GM20431 (cell line): Measurements from ENCODE around the gene MYH11.

ENCODE experiments used
- in situ Hi-C: fragments of 300-500 bp; cut with MseI, MboI; formaldehyde crosslinking; loops from one replicate; pipeline ENCODE4 v1.15.0; 2020; ENCODE audit warnings: low sequenced_read_pairs; ENCODE audit not compliant: unreplicated experiment

Gene MYH11

GRCh38 chr16:15765880-15766279 lies 90.9 kb downstream of the MYH11 start:
- in situ Hi-C loops = loop anchor here (10.0 kb wide), 1 partner anchor 359 kb away; no protein-coding TSS in a partner anchor

- in situ Hi-C loops = loop anchor here (10.0 kb wide), 1 partner anchor 360 kb away; no protein-coding TSS in a partner anchor
Measured at GRCh38 chr16:15765116-15765515, 91.7 kb downstream of the MYH11 start.

- in situ Hi-C loops = loop anchor here (10.0 kb wide), 1 partner anchor 361 kb away; no protein-coding TSS in a partner anchor
Measured at GRCh38 chr16:15764112-15764511, 92.7 kb downstream of the MYH11 start.

DNA sequence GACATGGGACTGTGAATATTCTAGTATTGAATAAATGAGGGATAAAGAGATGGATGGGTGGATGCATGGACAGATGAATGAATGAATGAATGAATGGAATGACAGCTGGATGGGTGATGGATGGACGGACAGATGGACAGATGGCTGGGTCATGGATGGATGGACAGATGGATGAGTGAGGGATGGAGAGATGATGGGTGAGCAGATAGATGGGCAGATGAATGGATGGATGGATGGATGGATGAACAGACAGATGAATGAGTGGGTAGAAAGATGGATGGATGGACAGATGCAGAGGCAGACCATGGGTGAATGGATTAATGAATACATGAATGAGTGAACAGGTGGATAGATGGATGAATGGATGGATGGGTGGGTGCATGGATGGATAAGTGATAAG lies 96.7 kb downstream of the MYH11 start:
- in situ Hi-C loops = loop anchor here (10.0 kb wide), 1 partner anchor 365 kb away; no protein-coding TSS in a partner anchor

DNA sequence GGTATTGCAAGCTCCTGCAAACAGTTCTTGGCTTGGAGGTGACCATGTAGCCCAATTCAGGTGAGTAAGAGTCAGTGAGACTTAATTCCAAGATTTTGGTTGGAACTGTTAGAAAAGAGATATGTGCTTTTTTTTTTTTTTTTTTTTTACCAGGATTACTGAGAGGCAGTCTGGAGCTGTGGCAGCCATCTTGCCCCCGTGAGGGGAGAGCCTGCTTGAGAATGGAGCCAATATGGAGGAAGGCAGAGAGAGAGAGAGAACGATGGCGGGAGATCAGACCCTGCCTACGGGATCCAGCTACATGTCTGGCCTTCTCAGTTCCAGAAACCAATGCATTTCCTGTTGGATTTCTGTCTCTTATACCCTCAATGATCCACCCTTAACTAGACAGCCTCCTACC lies 97.8 kb downstream of the MYH11 start:
- in situ Hi-C loops = no loop called here

- in situ Hi-C loops = no loop called here
Measured at GRCh38 chr16:15757630-15758251, 99.1 kb downstream of the MYH11 start.

- in situ Hi-C loops = no loop called here
Measured at GRCh38 chr16:15757077-15757386, 99.8 kb downstream of the MYH11 start.

- in situ Hi-C loops = no loop called here
Measured at GRCh38 chr16:15754821-15755534, 101.8 kb downstream of the MYH11 start.

GRCh38 chr16:15752717-15753488 lies 103.9 kb downstream of the MYH11 start:
- in situ Hi-C loops = no loop called here

GRCh38 chr16:15751940-15752339 lies 104.9 kb downstream of the MYH11 start:
- in situ Hi-C loops = no loop called here

GRCh38 chr16:15749985-15750384 lies 106.8 kb downstream of the MYH11 start:
- in situ Hi-C loops = no loop called here

GRCh38 chr16:15749371-15749770 lies 107.5 kb downstream of the MYH11 start:
- in situ Hi-C loops = no loop called here

DNA sequence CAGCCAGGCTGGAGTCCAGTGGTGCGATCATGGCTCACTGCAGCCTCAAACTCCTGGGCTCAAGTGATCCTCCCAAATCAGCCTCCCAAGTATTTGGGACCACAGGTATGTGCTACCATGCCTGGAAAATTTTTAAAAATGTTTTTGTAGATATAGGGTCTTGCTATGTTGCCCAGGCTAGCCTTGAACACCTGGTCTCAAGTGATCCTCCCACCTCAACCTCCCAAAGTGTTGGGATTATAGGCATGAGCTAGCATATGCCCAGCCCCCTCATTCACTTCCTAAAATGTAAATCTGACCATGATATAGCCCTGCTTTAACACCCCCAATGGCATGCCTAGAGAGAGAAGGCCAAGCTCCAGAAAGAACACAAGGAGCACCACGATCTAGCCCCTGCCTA lies 108.2 kb downstream of the MYH11 start:
- in situ Hi-C loops = no loop called here

- in situ Hi-C loops = no loop called here
Measured at GRCh38 chr16:15747937-15748336, 108.9 kb downstream of the MYH11 start.

DNA sequence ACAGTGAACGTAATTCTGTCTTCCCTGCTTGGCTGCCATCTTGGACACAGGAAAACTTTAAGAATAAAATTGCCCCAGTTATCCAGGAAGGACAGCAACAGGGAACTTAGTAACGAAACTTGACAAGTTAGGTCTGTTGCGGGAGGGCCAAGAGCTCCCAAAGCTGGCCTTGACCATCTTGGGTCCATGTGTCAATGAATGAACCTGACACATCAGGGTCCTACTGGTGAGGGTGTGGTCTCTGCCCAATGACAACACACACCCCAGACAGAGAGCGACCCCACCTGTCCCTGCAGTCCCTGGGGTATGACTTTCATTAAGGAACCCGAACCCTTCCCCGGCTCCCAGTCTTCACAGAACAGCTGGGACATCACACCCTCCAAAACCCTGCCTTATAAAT lies 110.5 kb downstream of the MYH11 start:
- in situ Hi-C loops = no loop called here

- in situ Hi-C loops = no loop called here
Measured at GRCh38 chr16:15743657-15744056, 113.2 kb downstream of the MYH11 start.

DNA sequence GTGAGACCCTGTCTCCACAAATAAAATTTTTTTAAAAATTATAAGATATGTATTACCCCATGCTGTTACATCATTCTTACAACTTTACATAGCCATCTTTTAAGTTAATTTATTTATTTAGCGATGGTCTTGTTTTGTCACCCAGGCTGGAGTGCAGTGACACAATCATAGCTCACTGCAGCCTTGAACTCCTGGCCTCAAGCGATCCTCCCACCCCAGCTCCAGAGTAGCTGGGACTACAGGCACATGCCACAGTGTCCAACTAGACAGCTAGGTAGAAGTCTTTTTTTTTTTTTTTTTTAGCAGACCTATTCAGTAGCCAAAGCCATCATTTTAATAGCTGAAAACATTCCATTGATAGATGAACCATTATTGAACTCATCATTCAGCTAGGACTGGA lies 114.1 kb downstream of the MYH11 start:
- in situ Hi-C loops = no loop called here

- in situ Hi-C loops = no loop called here
Measured at GRCh38 chr16:15741207-15741871, 115.5 kb downstream of the MYH11 start.

- in situ Hi-C loops = no loop called here
Measured at GRCh38 chr16:15739950-15740349, 116.9 kb downstream of the MYH11 start.

- in situ Hi-C loops = no loop called here
Measured at GRCh38 chr16:15739464-15739863, 117.4 kb downstream of the MYH11 start.
